HG02840 (cell line): ENCODE results near the gene ZSWIM7.

Source experiments
- ATAC-seq: cut with Tn5 transposase; IDR thresholded peaks from one replicate; pipeline ENCODE4 v1.9.1; 2021; ENCODE audit warnings: mild to moderate bottlenecking, moderate library complexity, moderate number of reproducible peaks; ENCODE audit not compliant: unreplicated experiment, low FRiP score

The ZSWIM7 gene

GRCh38 chr17:15935891-15936290 is 63.6 kb downstream of the ZSWIM7 start:
- no peak for ATAC-seq

- no peak for ATAC-seq
These were observed 64.6 kb downstream of the ZSWIM7 start for GRCh38 chr17:15934866-15935265.

- no peak for ATAC-seq
These were observed 68.1 kb downstream of the ZSWIM7 start for GRCh38 chr17:15931394-15931793.

GRCh38 chr17:15930426-15930825 is 69.1 kb downstream of the ZSWIM7 start:
- ATAC-seq: no peak

- ATAC-seq: no peak
These were observed 69.6 kb downstream of the ZSWIM7 start for GRCh38 chr17:15929941-15930340.

- no peak for ATAC-seq
These were observed 71.2 kb downstream of the ZSWIM7 start for GRCh38 chr17:15928286-15928785.
